ENCODE results near the gene RRP9.
"Not testable (repeated sequence)": the region's sequence is repeated elsewhere in the genome, so short reads cannot be mapped to it uniquely, and the experiment has no call there.

RRP9 gene

GRCh38 chr3:51927061-51927977 lies 14.4 kb downstream of the RRP9 start:
- in situ Hi-C loops (cut with HindIII; ENCODE audit: low sequenced_read_pairs), result no loop called here
- no peak overlapping the region for H3K4me3 ChIP-seq (ENCODE audit: low read depth, low read length)
- DNase-seq (ENCODE audit: low read depth, low spot score), result no peak
- TF ChIP-seq CTCF (IDR thresholded peaks at IDR 0.05; ENCODE audit: low read depth, low read length), result no peak

- TF ChIP-seq CTCF (IDR thresholded peaks at IDR 0.05; ENCODE audit: low read depth, low read length), result no peak
- no peak for DNase-seq (ENCODE audit: low read depth, low spot score)
- in situ Hi-C loops (cut with HindIII; ENCODE audit: low sequenced_read_pairs), result no loop called here
- no peak overlapping the region for H3K4me3 ChIP-seq (ENCODE audit: low read depth, low read length)
These were observed 20.6 kb downstream of the RRP9 start for GRCh38 chr3:51921081-51921578.

GRCh38 chr3:51916418-51916817 lies 25.3 kb downstream of the RRP9 start:
- in situ Hi-C loops (cut with HindIII; ENCODE audit: low sequenced_read_pairs), result no loop called here
- no peak overlapping the region for H3K4me3 ChIP-seq (ENCODE audit: low read depth, low read length)
- no peak for TF ChIP-seq CTCF (IDR thresholded peaks at IDR 0.05; ENCODE audit: low read depth, low read length)
- DNase-seq (ENCODE audit: low read depth, low spot score), result no peak

- in situ Hi-C loops (cut with HindIII; ENCODE audit: low sequenced_read_pairs), result no loop called here
- DNase-seq (ENCODE audit: low read depth, low spot score), result no peak
- no peak for TF ChIP-seq CTCF (IDR thresholded peaks at IDR 0.05; ENCODE audit: low read depth, low read length)
- H3K4me3 ChIP-seq (ENCODE audit: low read depth, low read length), result no peak overlapping the region
These were observed 33.7 kb downstream of the RRP9 start for GRCh38 chr3:51908026-51908425.

GRCh38 chr3:51904034-51904823 lies 37.5 kb downstream of the RRP9 start:
- DNase-seq (ENCODE audit: low read depth, low spot score), result no peak
- no peak for TF ChIP-seq CTCF (IDR thresholded peaks at IDR 0.05; ENCODE audit: low read depth, low read length)
- in situ Hi-C loops (cut with HindIII; ENCODE audit: low sequenced_read_pairs), result no loop called here

GRCh38 chr3:51902361-51902760 lies 39.3 kb downstream of the RRP9 start:
- DNase-seq (ENCODE audit: low read depth, low spot score); in situ Hi-C loops (cut with HindIII; ENCODE audit: low sequenced_read_pairs); H3K4me3 ChIP-seq (ENCODE audit: low read depth, low read length): not testable (repeated sequence)

More at GRCh38 chr3:51904034-51904823, 37.5 kb downstream of the RRP9 start:
- H3K4me3 ChIP-seq (ENCODE audit: low read depth, low read length), result no peak overlapping the region

GRCh38 chr3:51900043-51900442 lies 41.7 kb downstream of the RRP9 start:
- in situ Hi-C loops (cut with HindIII; ENCODE audit: low sequenced_read_pairs); H3K4me3 ChIP-seq (ENCODE audit: low read depth, low read length); DNase-seq (ENCODE audit: low read depth, low spot score): not testable (repeated sequence)
